GM21447 (cell line): ENCODE data around the gene SERINC3.

Experiments
- ATAC-seq: cut with Tn5 transposase; IDR thresholded peaks from one replicate; pipeline ENCODE4 v1.9.1; 2021; ENCODE audit not compliant: unreplicated experiment

SERINC3 gene

DNA sequence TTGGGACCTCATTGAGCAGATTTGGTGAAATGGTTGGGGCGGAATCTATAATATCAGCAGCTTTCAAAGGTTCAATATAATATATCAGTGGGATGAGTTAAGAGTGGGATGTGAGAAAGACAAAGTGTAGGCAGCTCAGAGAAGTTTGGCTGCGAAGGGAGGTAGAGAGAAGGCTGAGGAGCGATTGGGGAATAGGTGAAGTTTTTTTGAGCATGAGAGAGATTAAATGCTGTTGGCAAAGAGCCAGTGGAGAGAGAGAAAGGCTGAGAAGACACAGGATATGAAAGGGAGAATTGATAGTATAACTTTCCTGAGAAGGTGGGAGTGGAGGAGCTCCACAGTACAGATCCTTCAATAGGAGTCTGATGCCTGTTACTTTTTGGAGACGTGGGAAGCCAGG lies 12.1 kb upstream of the SERINC3 start:
- no peak for ATAC-seq

DNA sequence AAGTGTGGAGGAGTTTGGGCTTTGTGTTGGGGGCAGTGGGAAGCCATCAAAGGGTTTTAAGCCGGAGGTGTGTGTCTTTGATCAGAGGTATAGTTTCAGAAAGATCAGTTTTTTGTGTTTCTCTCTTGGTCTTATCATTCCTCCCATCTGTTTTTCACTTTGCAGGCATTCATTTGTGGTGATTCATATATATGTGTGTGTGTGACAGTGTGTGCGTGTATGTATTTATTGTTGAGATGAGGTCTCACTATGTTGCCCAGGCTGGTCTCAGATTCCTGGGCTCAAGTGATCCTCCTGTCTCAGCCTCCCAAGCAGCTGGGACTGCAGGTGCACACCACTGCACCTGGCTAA lies 11.1 kb upstream of the SERINC3 start:
- no peak for ATAC-seq

DNA sequence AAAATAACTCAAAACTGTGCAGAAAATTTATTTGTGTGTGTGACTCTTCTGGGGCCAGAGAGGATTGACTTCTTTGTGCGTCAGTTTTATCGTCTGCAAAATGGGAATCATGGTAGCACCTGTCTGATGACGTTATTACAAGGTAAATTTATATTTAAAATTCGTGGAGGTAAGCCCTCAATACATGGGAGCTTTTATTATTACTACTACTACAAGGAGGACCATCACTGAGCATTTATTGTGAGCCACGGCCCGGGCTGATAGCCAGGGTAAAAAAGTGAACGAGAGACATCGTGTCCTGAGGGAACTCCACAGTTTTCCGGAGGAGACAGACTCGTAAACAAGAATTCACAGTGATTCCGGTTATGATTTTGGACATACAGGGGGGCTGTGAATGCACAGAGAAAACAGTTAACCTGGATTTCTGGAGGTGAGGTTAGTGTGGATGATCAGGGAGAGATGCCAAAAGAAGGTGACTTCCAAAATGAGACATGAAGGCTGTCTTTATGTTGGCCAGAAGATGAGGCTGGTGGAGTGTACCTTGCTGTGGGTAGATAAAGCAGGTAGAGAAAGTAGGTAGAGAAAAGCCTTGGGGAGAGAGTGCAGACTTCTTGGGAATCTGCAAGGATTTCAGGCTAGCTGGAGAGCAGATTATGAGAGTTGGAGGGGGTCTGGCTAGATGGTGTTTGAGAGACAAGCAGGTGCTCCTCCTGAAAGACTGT lies 10.6 kb upstream of the SERINC3 start:
- ATAC-seq = no peak

DNA sequence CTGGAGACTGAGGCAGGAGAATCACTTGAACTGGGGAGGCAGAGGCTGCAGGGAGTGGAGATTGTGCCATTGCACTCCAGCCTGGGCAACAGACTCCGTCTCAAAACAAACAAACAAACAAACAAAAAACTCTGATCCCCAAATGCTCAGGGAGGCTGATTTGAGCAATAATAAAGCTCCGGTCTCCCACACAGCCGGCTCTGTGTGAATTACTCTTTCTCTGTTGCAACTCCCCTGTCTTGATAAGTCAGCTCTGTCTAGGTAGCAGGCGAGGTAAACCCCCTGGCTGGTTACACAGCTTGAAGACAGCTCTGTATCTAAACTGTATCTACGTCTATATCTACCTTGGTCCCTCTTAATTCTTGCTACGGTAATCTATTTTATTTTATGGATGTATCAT lies 6.4 kb upstream of the SERINC3 start:
- no peak for ATAC-seq

DNA sequence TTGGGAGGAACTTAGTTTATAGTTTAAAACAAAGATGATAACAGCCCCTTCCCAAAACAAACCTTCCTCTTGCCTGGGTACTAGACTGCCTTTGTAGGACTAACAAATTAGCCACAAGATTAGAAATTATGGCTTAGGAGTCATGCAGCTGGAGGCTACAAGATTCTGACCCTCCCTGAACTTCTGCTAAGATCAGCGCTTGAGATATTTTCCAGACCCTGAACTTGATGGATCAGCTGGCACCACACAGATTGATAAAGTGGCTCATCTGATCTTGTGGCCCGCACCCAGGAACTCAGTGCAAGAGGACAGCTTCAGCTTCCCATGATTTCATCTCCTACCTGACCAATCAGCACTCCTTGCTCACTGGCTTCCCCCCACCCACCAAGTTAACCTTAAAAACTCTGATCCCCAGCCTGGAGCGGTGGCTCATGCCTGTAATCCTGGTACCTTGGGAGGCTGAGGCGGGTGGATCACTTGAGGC lies 5.9 kb upstream of the SERINC3 start:
- no peak for ATAC-seq

DNA sequence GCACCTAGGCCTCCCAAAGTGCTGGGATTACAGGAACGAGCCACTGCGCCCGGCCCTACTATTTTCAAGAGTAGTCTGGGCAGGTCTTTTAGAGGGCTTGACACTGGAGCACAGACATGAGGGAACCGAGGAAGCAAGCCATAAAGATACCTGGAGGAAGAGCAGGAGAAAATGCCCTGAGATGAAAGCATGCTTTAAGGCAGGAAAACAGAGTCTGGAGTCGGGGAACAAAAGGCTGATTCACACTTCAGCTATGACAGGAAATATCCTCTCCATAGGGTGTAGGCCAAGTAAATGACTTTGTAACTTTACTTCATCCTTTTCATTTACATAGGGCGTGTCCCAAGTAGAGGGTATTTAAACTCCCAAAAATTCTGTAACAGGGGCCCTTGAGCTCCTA lies 4.3 kb upstream of the SERINC3 start:
- ATAC-seq = no peak

DNA sequence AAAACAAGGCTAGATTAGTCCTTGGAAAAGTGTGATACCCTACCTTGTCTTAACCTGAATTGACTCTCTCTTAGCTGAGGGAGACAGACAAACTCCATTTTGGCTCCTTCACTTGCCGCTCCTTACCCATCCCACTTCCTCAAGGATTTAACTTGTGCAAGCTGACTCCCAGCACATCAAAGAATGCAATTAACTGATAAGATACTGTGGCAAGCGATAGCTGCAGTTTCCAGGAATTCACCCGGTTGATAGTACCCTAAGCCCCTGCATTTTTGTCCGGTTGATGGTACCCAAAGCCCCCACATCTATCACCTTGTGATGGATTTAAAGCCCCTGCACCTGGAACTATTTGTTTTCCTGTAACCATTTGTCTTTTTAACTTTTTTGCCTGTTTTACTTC lies 1.9 kb upstream of the SERINC3 start:
- ATAC-seq = no peak

DNA sequence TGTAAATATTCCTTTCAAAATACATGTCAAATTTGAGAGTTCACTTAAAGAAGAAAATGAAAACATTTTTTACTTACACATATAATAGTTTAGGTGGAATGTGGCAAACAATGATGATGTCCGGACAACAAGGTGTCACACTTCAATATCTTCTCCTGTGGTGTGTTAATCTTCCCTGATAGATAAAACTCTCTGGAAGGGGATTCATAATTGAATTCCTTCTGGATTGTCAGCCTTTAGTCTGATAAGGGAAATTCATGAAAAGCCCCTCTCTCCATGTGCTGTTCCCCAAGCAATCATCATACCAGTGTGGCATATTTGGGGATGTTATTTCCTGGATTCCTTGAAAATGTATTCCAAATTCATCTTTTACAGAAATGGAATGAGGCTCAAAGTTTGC lies 971 bp upstream of the SERINC3 start:
- ATAC-seq = no peak

DNA sequence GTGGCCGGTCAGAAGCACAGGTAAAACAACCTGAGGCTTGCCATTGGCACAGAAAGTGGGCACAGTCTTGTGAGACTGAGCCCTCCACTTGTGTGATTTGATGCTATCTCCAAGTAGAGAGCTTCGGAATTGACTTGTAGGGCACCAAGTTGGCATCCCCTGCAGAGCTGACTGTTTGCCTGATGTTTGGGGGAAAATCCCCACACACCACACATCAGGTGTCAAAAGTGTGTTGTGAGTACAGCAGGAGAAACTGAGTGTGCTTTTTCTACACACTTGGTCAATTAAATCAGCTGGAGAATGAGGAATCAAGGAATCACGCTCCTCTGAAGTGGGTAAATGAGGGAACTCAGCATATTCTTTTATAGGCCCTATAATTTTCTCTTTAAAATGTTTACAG lies 989 bp downstream of the SERINC3 start:
- no peak for ATAC-seq

DNA sequence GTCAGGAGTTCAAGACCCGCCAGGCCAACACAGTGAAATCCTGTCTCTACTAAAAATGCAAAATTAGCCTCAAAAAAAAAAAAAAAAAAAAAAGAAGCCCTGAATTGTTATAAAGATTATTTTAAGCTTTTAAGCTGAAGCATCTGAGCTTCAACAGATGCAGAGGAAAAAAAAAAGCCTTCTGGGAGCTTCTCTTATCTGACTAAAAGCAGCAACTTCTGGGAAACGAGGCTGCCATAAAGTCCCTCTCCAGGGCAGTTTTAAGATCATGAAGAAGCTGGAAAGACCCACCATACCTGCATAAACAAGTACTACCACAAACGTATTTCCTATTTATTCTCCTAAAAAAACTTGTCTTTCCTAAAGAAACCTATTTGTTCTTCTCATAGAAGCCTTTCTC lies 3.6 kb downstream of the SERINC3 start:
- no peak for ATAC-seq

DNA sequence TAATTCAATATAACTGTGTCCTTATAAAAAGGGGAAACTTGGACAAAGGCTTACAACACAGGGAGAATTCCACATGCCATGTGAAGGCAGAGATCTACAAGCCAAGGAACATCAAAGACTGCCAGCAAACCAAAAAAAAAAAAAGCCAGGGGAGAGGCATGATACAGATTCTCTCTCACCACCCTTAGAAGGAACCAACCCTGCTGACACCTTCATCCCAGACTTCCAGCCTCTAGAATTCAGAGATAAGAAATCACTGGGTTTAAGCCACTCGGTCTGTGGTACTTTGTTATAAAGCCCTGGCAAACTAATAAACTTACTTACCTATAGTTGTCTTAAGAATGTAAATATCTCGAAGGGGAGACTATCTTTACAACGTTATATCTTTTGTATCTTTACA lies 4.4 kb downstream of the SERINC3 start:
- ATAC-seq = no peak

DNA sequence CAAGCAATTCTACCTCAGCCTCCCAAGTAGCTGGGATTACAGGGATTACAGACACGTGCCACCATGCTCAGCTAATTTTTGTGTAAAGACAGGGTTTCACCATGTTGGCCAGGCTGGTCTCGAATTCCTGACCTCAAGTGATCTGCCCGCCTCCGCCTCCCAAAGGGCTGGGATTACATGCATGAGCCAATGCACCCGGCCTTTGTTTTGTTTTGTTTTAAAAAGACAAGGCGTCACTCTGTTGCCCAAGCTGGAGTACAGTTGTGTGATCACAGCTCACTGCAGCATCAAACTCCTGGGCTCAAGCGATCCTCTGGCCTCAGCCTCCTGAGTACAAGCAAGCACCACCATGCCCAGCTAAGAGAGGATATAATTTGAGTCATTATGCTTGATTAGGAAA lies 5.4 kb downstream of the SERINC3 start:
- no peak for ATAC-seq

DNA sequence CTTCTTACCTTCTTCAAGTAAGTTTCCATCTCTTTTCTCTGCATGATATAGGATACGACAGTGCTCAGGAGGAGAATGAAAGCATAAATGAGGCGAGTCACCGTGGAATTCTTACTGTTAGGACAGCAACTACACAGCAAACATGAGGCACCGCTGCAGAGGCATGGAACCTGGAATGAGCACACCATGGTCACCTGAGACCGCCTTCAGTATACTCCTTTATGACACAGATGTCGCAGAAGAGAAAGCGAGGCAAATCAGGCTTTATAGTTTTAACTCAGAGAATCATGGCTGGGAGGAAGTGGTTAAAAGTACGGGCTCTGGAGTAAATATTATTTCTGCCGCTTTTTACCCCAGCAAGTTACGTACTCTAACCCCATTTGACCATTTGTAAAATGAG lies 8.0 kb downstream of the SERINC3 start:
- ATAC-seq = no peak

DNA sequence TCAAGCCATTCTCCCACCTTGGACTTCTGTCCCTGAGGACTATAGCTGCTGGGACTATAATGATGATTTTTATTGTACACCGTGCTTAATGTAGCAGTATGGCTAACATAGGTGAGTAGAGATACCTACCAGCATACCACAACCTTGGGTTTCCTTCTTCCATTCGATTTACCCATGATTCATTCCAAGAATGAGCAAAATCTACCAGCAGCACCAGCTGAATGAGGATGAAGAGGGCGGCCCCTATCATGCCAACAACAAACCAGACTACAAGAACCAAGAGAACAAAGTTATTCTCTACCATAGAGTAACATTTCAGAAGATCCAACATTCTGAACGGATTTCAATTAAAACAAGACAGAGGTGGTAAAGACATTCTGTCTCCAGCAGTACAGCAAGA lies 12.1 kb downstream of the SERINC3 start:
- ATAC-seq = no peak

DNA sequence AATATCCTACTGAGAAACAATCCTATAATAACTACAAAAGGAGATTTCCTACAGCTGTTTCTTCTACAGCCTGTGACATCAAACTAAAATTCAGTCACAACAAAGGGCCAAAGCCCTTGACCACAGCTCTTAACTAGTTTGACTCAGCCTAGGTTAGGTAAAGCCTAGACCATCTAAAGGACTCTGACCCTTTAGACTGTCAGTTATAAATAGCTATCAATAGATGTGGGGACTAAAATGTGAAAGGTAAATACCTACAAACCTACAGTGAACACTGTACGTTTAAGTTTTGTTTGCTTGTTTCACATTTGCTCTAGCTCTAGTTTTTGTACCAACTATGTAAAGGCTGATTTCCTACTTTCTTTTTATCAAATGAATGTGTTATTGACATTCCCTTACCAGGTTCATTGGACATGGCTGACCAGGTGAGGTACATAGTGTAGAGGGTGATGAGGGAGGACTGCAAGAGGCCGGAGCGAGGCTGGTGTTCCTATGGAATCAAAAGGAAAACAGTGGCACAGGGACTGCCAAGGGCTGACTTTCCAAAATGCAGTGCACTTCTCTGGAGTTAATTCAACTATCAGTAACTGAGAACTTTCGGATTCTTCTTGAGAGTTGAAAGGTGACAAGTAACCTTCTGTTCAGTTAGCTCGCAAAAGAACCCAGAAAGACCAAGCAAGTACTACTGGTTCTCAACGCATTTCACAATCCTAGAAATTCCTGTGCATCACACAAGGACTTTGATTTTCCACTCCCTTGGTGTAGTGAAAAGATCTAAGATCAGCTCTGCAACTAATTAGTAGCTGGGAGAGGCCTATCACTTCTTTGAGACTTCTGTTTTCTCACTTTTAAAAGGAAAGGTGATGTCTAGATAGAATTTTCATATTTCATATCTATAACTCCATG lies 17.2 kb downstream of the SERINC3 start:
- ATAC-seq = no peak

DNA sequence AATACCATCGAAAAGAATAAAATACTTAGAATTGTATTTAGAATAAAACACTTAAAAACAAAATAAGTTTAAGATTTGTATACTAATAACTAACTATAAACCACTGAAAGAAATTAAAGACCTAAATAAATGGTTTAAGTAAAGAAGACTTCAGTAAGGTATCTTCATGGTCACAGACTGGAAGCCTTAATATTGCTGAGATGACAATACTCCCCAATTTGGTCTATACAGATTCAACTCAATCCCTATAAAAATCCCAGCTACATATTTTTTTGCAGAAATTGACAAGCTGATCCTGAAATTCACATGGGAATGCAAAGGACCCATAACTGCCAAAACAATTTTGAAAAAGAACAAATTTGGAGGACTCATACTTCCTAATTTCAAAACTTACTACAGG lies 18.9 kb downstream of the SERINC3 start:
- ATAC-seq = no peak

DNA sequence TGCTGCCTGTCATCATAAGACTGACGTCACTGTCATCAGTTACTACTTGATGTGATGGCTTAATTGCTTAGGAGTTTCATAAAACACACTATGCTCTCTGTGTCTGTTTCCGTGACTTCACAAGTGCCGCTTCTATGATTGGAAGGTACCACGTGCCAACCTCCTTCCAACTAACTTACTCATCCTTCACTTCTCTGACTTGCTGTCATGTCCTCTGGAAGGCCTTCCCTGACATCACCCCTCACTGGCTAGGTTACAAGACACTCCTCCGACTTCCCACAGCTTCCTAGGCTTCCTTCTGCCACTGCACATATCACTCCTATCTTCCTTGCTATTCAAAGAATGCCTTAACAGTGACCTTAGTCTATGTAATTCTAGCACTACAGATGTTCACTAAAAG lies 20.4 kb downstream of the SERINC3 start:
- ATAC-seq = no peak

DNA sequence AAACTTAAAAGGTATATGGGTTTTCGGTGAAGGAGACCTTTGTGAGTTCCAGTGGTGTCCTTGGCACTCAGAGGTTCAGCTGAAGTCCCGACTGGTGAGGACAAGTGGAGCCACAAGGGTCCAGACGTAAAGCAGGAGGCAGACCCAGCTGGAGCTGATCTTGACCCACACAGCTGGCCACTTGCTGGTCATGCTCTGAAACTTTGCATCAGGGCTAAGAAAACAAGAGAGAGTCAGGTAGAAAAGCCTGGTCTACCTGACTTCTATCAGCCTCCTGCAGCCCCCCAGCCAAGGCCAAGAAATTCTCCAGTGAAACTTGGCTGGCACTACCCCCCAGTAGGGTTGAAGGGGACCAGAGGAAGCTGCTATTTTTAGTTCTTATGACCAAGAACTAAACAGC lies 21.6 kb downstream of the SERINC3 start:
- ATAC-seq = no peak

DNA sequence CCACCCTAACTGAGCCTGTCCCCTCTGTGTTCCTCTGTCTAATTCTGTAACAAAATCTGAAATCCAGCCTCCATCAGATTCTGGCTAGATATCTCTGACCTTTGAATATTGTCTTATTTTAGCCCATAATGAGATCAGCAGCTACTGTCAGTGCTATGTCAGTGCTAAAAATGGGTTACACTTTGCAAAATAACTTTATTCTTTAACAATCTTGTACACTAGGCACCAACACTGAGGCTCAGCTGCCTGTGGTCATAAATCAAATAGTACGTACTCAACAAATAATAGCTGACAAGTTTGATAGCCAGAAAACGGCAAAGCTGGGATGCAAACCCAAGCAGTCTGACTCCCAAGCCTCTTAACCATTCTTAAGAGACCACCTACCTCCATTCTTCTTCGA lies 24.1 kb downstream of the SERINC3 start:
- no peak for ATAC-seq

DNA sequence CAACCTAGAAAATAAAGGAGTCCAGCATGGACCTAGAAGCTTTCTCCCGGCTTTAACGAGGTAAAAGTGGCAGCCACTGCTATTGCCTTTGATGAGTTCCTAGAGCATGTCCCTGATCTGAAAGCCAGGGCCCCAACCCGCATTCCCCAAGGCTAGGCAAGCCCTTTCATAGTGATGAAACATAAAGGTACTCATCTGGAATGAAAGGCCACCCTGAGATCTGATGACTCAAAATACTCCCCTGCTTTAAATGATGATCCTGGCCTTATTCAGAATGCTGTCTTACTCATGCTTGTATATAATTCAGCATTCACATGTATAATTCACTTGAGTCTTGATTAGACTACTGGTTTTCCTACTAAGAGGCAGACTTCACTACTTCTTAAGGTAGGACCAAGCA lies 24.9 kb downstream of the SERINC3 start:
- ATAC-seq = no peak

DNA sequence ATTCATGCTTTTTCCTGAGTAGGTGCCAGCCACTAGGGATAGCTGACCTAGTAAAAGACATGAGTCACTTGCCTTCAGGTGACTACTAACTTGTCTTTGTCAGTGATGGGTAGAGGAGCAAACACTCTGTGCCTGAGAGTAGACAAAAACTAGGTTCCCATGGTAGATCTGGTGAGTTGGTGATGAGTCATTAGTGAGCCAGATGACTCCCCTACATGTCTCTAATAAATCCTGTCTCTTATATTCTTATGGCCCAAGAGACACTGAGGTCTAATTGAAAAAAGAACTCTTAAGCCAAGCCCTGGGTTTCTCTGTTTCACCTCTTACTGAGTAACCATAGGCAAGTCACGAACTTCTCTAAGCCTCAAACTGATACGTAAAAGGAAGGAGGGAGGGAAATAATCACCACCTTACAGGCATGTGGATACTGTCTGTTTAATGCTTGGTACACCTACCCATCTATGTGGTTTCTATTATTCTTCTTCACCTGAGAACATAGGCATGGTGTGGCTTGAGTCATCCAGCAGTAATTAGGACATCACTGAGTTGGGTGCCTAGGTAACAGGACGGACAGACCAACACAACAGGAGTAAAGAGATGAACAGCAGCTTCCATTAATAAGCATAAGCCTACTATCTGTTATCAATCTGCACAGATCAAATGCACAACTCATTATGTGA lies 25.9 kb downstream of the SERINC3 start:
- no peak for ATAC-seq

DNA sequence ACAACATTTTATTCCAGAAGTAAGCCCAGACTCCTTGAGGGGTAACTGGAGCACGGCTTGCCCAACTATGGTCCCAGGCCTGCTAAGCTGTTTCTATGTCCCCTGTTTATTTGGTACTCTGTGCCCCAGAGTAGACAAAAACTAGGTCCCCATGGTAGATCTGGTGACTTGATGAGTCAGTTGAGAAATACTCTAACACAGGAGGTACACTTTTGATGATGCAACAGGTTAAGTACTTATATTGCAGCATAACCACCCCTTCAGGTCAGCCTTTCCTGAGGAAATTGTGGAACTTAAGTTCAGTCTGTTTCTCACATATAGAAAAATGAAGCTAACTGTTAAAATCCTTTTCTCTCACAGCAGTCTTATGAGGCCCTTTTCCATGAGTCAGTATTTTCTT lies 26.6 kb downstream of the SERINC3 start:
- ATAC-seq = no peak
